A673 (cell line): ENCODE data around the gene LAMTOR4. TPM values are rescaled to one million over a fixed set of nuclear protein-coding genes. Genes with fewer than 3 reads are reported as not detected.

Source experiments
- BruUV-seq: library from RNA; stranded (reverse); fragments of 400-500 nt; replicated peaks from 2 replicates; lab custom pipeline; 2021; lab: Mats Ljungman, UMichigan
- CTCF ChIA-PET: fragments of 300-600 bp; sonication (Branson Sonifier 250); formaldehyde crosslinking; loops from one replicate; lab custom pipeline; 2022; ENCODE audit warnings: antibody characterized with exemption; lab: Charles Lee
- POLR2A ChIA-PET: fragments of 300-600 bp; sonication (Branson Sonifier 250); formaldehyde crosslinking; loops from one replicate; lab custom pipeline; 2022; ENCODE audit warnings: antibody characterized with exemption; ENCODE audit not compliant: low non-redundant PET; lab: Charles Lee
- DNase-seq: peaks from one replicate; pipeline ENCODE4 v3.0.0-alpha.2; 2015; ENCODE audit warnings: low spot score
- H3K27ac ChIP-seq: fragments of 200-600 bp; sonication (generic); 2 replicates; pipeline ENCODE4 v1.5.1; 2016; ENCODE audit warnings: mixed run types, low read depth, mild to moderate bottlenecking, mixed read lengths, antibody characterized with exemption, low read length; ENCODE audit not compliant: poor library complexity, severe bottlenecking
- H3K27me3 ChIP-seq: fragments of 200-600 bp; sonication (generic); replicated peaks from 2 replicates; pipeline ENCODE4 v1.6.1; 2017; ENCODE audit warnings: mixed run types, low read depth, mild to moderate bottlenecking, mixed read lengths, antibody characterized with exemption, low read length; ENCODE audit not compliant: insufficient read depth, poor library complexity
- H3K36me3 ChIP-seq: fragments of 200-600 bp; sonication (generic); 2 replicates; pipeline ENCODE4 v1.6.1; 2016; ENCODE audit warnings: mixed run types, mild to moderate bottlenecking, mixed read lengths, antibody characterized with exemption, low read length; ENCODE audit not compliant: insufficient read depth, poor library complexity, severe bottlenecking
- H3K4me1 ChIP-seq: fragments of 200-600 bp; sonication (generic); 2 replicates; pipeline ENCODE4 v1.6.1; 2017; ENCODE audit warnings: mixed run types, mild to moderate bottlenecking, mixed read lengths, antibody characterized with exemption, low read length; ENCODE audit not compliant: insufficient read depth, poor library complexity, severe bottlenecking
- H3K4me3 ChIP-seq: fragments of 200-600 bp; sonication (generic); 2 replicates; pipeline ENCODE4 v1.5.1; 2016; ENCODE audit warnings: low read depth, mixed run types, mild to moderate bottlenecking, mixed read lengths, low read length; ENCODE audit not compliant: poor library complexity, severe bottlenecking
- H3K9me3 ChIP-seq: fragments of 200-600 bp; sonication (generic); 2 replicates; pipeline ENCODE4 v1.6.1; 2016; ENCODE audit warnings: mixed run types, low read depth, mild to moderate bottlenecking, mixed read lengths, antibody characterized with exemption, low read length; ENCODE audit not compliant: poor library complexity, severe bottlenecking
- CTCF ChIP-seq: fragments of 300-800, 200-600 bp; sonication (generic); conservative IDR thresholded peaks from 2 replicates; pipeline ENCODE4 v1.5.1; 2017; ENCODE audit warnings: low read depth, mild to moderate bottlenecking, antibody characterized with exemption, low read length, moderate library complexity, mixed read lengths
- EZH2 ChIP-seq: fragments of 200-600 bp; sonication (generic); IDR thresholded peaks from 2 replicates; pipeline ENCODE4 v1.6.1; 2017; ENCODE audit warnings: borderline replicate concordance, low read depth, mild to moderate bottlenecking, mixed read lengths, antibody characterized with exemption, low read length; ENCODE audit not compliant: poor library complexity, severe bottlenecking
- intact Hi-C: fragments of 100-400 bp; cut with micrococcal nuclease; formaldehyde crosslinking; loops from one replicate; pipeline ENCODE4 v1.10.0; 2022; ENCODE audit not compliant: unreplicated experiment
- total RNA-seq: library from RNA; stranded (reverse); gene quantifications from 2 replicates; pipeline ENCODE4 v1.2.3, GENCODE V29; 2021

LAMTOR4 gene
- total RNA-seq, 1 experiment from 2014 or later, result 84.5 TPM

GRCh38 chr7:100101016-100101862 is 47.5 kb upstream of the LAMTOR4 start, which contains the start of the genes AP4M1 and MCM7:
AP4M1 (plus strand) TSS chr7:100101643; CDS start chr7:100101715, 72 bp downstream.
MCM7 (minus strand) TSS chr7:100101397; CDS start chr7:100101294, 103 bp downstream.
- DNase-seq, result peak; percentile 100
- Histone ChIP-seq H3K4me3 (peak within 1 kb of the TSS; percentile 71), H3K4me1 (peaks cover 21% of the 10 kb centered on the region), H3K36me3 (peaks cover 55% of the 10 kb centered on the region), H3K9me3 (no peaks in the 10 kb centered on the region), H3K27me3 (no peaks in the 10 kb centered on the region), H3K27ac (peak within 1 kb of the TSS; percentile 99)
- intact Hi-C loops, result no loop called here
- BruUV-seq, result no TSS peak
- ChIA-PET POLR2A (interaction anchor here (0.6 to 1.0 kb wide), 6 partner anchors 13 to 727 kb away, joined by 3 to 9 read pairs (median 6); partner anchors contain the start of genes ARPC1B, MBLAC1 and TRAPPC14), CTCF (interaction anchor here (0.6 to 1.1 kb wide), 2 partner anchors 19 to 75 kb away, joined by 4 to 6 read pairs; no protein-coding TSS in a partner anchor)
- no peak for TF ChIP-seq CTCF
- TF ChIP-seq EZH2, result no peak

GRCh38 chr7:100102950-100103840 is 45.5 kb upstream of the LAMTOR4 start:
- BruUV-seq, result no TSS peak
- intact Hi-C loops, result no loop called here
- CTCF ChIA-PET, result interaction anchor here (0.6 kb wide), 1 partner anchor 725 kb away, joined by 3 read pairs; no protein-coding TSS in a partner anchor
- TF ChIP-seq CTCF, result no peak
- no peak for TF ChIP-seq EZH2
- POLR2A ChIA-PET, result no interaction called here
- no peaks in the 10 kb centered on the region for H3K9me3 ChIP-seq
- peaks cover 21% of the 10 kb centered on the region for H3K4me1 ChIP-seq
- H3K27ac ChIP-seq, result peak overlapping the region; percentile 99
- H3K4me3 ChIP-seq, result no peak overlapping the region
- no peaks in the 10 kb centered on the region for H3K27me3 ChIP-seq
- peaks cover 50% of the 10 kb centered on the region for H3K36me3 ChIP-seq
- DNase-seq, result no peak

- intact Hi-C loops, result no loop called here
- Histone ChIP-seq H3K9me3 (no peaks in the 10 kb centered on the region), H3K27ac (no peak overlapping the region), H3K36me3 (peaks cover 49% of the 10 kb centered on the region), H3K27me3 (no peaks in the 10 kb centered on the region), H3K4me3 (no peak overlapping the region), H3K4me1 (peaks cover 8% of the 10 kb centered on the region)
- DNase-seq, result no peak
- TF ChIP-seq EZH2 (no peak), CTCF (no peak)
- ChIA-PET CTCF (no interaction called here), POLR2A (no interaction called here)
- BruUV-seq, result no TSS peak
Measured at GRCh38 chr7:100105534-100105933, 43.2 kb upstream of the LAMTOR4 start.
